K562 (cell line): Measurements from ENCODE around the gene ARL6IP1. TPM values are rescaled to one million over a fixed set of nuclear protein-coding genes. Genes with fewer than 3 reads are reported as not detected.
A peak's percentile ranks its signal among the peaks of the same experiment; 100 is the strongest.

Source experiments
- ATAC-seq: fragments of 200-7000 bp; cut with Tn5 transposase; 3 replicates; pipeline ENCODE4 v1.9.1; 2020; ENCODE audit warnings: moderate library complexity
- BruUV-seq: library from RNA; stranded (reverse); fragments of 400-500 nt; replicated peaks from 2 replicates; lab custom pipeline; 2021; lab: Mats Ljungman, UMichigan
- CTCF ChIA-PET: fragments of 300-600 bp; formaldehyde crosslinking; extraction: SDS; loops from one replicate; lab custom pipeline; 2021; ENCODE audit warnings: low intra/inter-chr PET ratio; lab: Yijun Ruan, JAX
- POLR2A ChIA-PET: fragments of 300-600, 350-650 bp; sonication (Branson Sonifier 250); formaldehyde crosslinking; extraction: SDS; loops from one replicate; lab custom pipeline; 2021; ENCODE audit warnings: antibody characterized with exemption, inconsistent platforms; lab: Yijun Ruan, JAX
- DNase-seq, 4 experiments: peaks; one replicate each; pipeline versions ENCODE4 v3.0.0 to v3.0.0-alpha.2; 2011 to 2018; ENCODE audit warnings: low spot score in 3 of 4, mixed read lengths in 3 of 4; ENCODE audit errors: extremely low read depth in 1 of 4
- FAIRE-seq: peaks from 2 replicates; lab custom pipeline; 2011; peaks lifted over from hg19 to GRCh38; lab: Jason Lieb, UNC
- H2AFZ ChIP-seq: 2 replicates; pipeline ENCODE4 v1.6.0; 2011; ENCODE audit warnings: low read depth, low read length, control low read depth, inconsistent platforms
- H3K27ac ChIP-seq: fragments of 200-600 bp; 3 replicates; pipeline ENCODE4 v1.8.0; 2011; ENCODE audit warnings: low read depth, mild to moderate bottlenecking, control low read depth, inconsistent platforms, low read length, moderate library complexity, mixed read lengths; ENCODE audit errors: extremely low read depth
- H3K27me3 ChIP-seq, 2 experiments: fragments of 300-600 bp in 1 of 2; 2 replicates in 1 of 2; 3 replicates in 1 of 2; pipeline versions ENCODE4 v1.6.0 to v1.8.0; 2011; ENCODE audit warnings: inconsistent platforms in 2 of 2, low read length in 2 of 2, mild to moderate bottlenecking in 1 of 2, mixed read lengths in 1 of 2, moderate library complexity in 1 of 2; ENCODE audit not compliant: control insufficient read depth in 2 of 2, insufficient read depth in 2 of 2
- H3K36me3 ChIP-seq: fragments of 300-600 bp; 3 replicates; pipeline ENCODE4 v1.8.0; 2011; ENCODE audit warnings: mild to moderate bottlenecking, low read length, inconsistent platforms; ENCODE audit not compliant: control insufficient read depth, insufficient read depth
- H3K4me1 ChIP-seq, 2 experiments: fragments of 200-600 bp in 1 of 2; replicated peaks in 1 of 2; 2 replicates in 1 of 2; 3 replicates in 1 of 2; pipeline versions ENCODE4 v1.5.1 to v1.8.0; 2011; ENCODE audit warnings: inconsistent platforms in 2 of 2, low read length in 2 of 2, mild to moderate bottlenecking in 1 of 2, mixed read lengths in 1 of 2, moderate library complexity in 1 of 2; ENCODE audit not compliant: control insufficient read depth in 2 of 2, insufficient read depth in 2 of 2
- H3K4me2 ChIP-seq: 2 replicates; pipeline ENCODE4 v1.6.1; 2011; ENCODE audit warnings: low read length, control low read depth, inconsistent platforms, mixed read lengths; ENCODE audit not compliant: insufficient read depth
- H3K4me3 ChIP-seq: fragments of 200-600 bp; sonication (generic), shearing (Covaris generic); 2 replicates; pipeline ENCODE4 v1.5.1; 2016; ENCODE audit warnings: control low read depth, inconsistent platforms
- H3K79me2 ChIP-seq: fragments of 200-600 bp; 3 replicates; pipeline ENCODE4 v1.8.0; 2011; ENCODE audit warnings: low read length, inconsistent platforms; ENCODE audit not compliant: control insufficient read depth, insufficient read depth
- H3K9ac ChIP-seq, 2 experiments: 2 replicates each; pipeline versions ENCODE4 v1.6.0 to v1.6.1; 2011; ENCODE audit warnings: low read depth in 2 of 2, low read length in 2 of 2, control low read depth in 1 of 2, inconsistent platforms in 1 of 2, mild to moderate bottlenecking in 1 of 2, mixed read lengths in 1 of 2; ENCODE audit not compliant: insufficient read depth in 1 of 2
- H3K9me1 ChIP-seq: one replicate; pipeline ENCODE4 v1.6.0; 2011; ENCODE audit warnings: inconsistent platforms, mild to moderate bottlenecking, low read length, moderate library complexity; ENCODE audit not compliant: control insufficient read depth, insufficient read depth
- H3K9me3 ChIP-seq: replicated peaks from 2 replicates; pipeline ENCODE4 v1.5.1; 2011; ENCODE audit warnings: low read depth, low read length, inconsistent platforms; ENCODE audit not compliant: control insufficient read depth, insufficient read depth
- H4K20me1 ChIP-seq: replicated peaks from 2 replicates; pipeline ENCODE4 v1.6.1; 2011; ENCODE audit warnings: low read length, inconsistent platforms, mixed read lengths; ENCODE audit not compliant: control insufficient read depth, insufficient read depth
- HDAC3 ChIP-seq: fragments of 450-650 bp; IDR thresholded peaks from 2 replicates; pipeline ENCODE4 v1.6.1; 2018; ENCODE audit warnings: borderline replicate concordance, mild to moderate bottlenecking, moderate library complexity; ENCODE audit not compliant: partially characterized antibody
- PRMT5 ChIP-seq: sonication (generic); formaldehyde crosslinking; IDR thresholded peaks from 2 replicates; pipeline ENCODE4 v1.5.0; 2020; ENCODE audit warnings: missing genetic modification reagents
- RBBP5 ChIP-seq: fragments of 200-600 bp; sonication (generic); IDR thresholded peaks from 2 replicates; pipeline ENCODE4 v1.6.1; 2012; ENCODE audit warnings: borderline replicate concordance, mild to moderate bottlenecking, low read length, control low read depth, inconsistent platforms; ENCODE audit not compliant: insufficient read depth, poor library complexity, severe bottlenecking
- SIN3A ChIP-seq, 2 experiments: fragments of 150-350 bp in 1 of 2; IDR thresholded peaks; 2 replicates each; pipeline ENCODE4 v1.6.1; 2011 to 2016; ENCODE audit warnings: borderline replicate concordance in 2 of 2, low read depth in 2 of 2, low read length in 2 of 2, mild to moderate bottlenecking in 2 of 2, moderate library complexity in 2 of 2; ENCODE audit not compliant: control insufficient read depth in 1 of 2
- ZZZ3 ChIP-seq: fragments of 450-650 bp; IDR thresholded peaks from 2 replicates; pipeline ENCODE4 v1.6.1; 2016; ENCODE audit warnings: antibody characterized with exemption, mild to moderate bottlenecking, moderate library complexity
- WGBS: fragments of 100-300 bp; shearing (Covaris generic); methylation state at CpG from one replicate; pipeline ENCODE4 v1.1.6; 2016; ENCODE audit warnings: low coverage, mixed read lengths; ENCODE audit not compliant: insufficient coverage; ENCODE audit errors: missing lambda C conversion rate; 5-methylcytosine and 5-hydroxymethylcytosine counted together
- in situ Hi-C: fragments of 300-500 bp; cut with MboI; formaldehyde crosslinking; loops from 4 replicates; pipeline ENCODE4 v1.15.0; 2018; ENCODE audit warnings: inconsistent platforms, mixed read lengths
- intact Hi-C: fragments of 100-400 bp; cut with micrococcal nuclease; formaldehyde crosslinking; loops from 2 replicates; pipeline ENCODE4 v1.14.2; 2022
- polyA plus RNA-seq, 8 experiments: library from polyadenylated mRNA; depleted of rRNA in 4 of 8; stranded (reverse) in 5 of 8; unstranded in 3 of 8; fragments of >200 nt; fragmentation: Nextera tagmentation in 2 of 8; fragmentation: Illumina TruSeq in 1 of 8; extraction: Ambion mirVana in 2 of 8; extraction: Trizol in 1 of 8; gene quantifications; 2 replicates each; pipeline versions ENCODE4 v1.2.1 to v1.2.3, GENCODE V29; 2011 to 2014; ENCODE audit warnings: inconsistent platforms in 1 of 8, missing spikeins in 1 of 8
- total RNA-seq, 7 experiments: library from RNA; depleted of rRNA in 6 of 7; stranded (reverse); fragments of >200 nt in 6 of 7; fragmentation: Illumina TruSeq in 2 of 7; extraction: Trizol in 2 of 7; gene quantifications; 2 replicates each; pipeline versions ENCODE4 v1.2.1 to v1.2.3, GENCODE V29; 2011 to 2021; ENCODE audit warnings: low replicate concordance in 1 of 7

The ARL6IP1 gene
- total and polyA plus RNA-seq, 9 of the 15 experiments (the other 6 are each of a cell fraction or from before 2014, with no cell fraction given): 102 to 391 (median 162) TPM

- no peaks in the 10 kb centered on the region for H3K9me1 ChIP-seq
- H3K36me3 ChIP-seq: peaks cover 52% of the 10 kb centered on the region
- no peak overlapping the region for H3K4me3 ChIP-seq
- CTCF ChIA-PET: no interaction called here
- H3K9ac ChIP-seq: no peak overlapping the region
- no peak for TF ChIP-seq HDAC3
- TF ChIP-seq ZZZ3: 0 out of 2 replicates have a peak, but pooled peaks have one; percentile 28
- no peak overlapping the region for H3K4me2 ChIP-seq
- H4K20me1 ChIP-seq: no peaks in the 10 kb centered on the region
- intact Hi-C loops (no loop called here), in situ Hi-C loops (no loop called here)
- H3K4me1 ChIP-seq: no peaks in the 10 kb centered on the region
- WGBS: 82% methylated on average over 4 of the region's 4 CpGs
- peak in 2 of 4 experiments; percentile 24 to 28 for DNase-seq
- H3K27ac ChIP-seq: no peak overlapping the region
- no peaks in the 10 kb centered on the region for H3K79me2 ChIP-seq
- POLR2A ChIA-PET: interaction anchor here (1.0 to 1.3 kb wide), 2 partner anchors 9 to 24 kb away, joined by 3 read pairs; no protein-coding TSS in a partner anchor
- H2AFZ ChIP-seq: no peak overlapping the region
- ATAC-seq: no peak
- no peak for FAIRE-seq
- no TSS peak for BruUV-seq
- no peaks in the 10 kb centered on the region for H3K9me3 ChIP-seq
- no peaks in the 10 kb centered on the region for H3K27me3 ChIP-seq
Measured at GRCh38 chr16:18827890-18828289, 26.5 kb upstream of the ARL6IP1 start.

DNA sequence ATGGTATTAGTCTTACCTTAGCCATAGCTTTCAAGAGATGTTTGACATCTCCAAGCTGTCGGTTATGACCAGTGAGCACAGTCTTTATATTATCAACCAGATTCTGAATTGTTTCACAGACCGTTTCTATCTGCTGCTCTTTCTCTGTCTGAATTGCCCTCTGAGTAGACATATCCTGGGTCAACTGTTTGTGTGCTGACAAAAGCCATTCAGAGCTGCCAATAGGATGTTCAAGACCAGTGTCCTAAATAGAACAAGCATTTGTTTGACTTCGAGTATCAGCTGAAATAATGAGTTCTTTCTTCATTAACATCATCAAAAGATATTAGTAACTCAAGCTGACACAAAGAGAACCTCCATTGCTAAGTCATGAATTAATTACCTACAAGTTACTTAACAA, 14.9 kb upstream of the ARL6IP1 start:
- BruUV-seq: no TSS peak
- Histone ChIP-seq H3K4me3 (no peak overlapping the region), H3K4me2 (no peak overlapping the region), H3K9me3 (no peaks in the 10 kb centered on the region), H3K9me1 (no peaks in the 10 kb centered on the region), H2AFZ (no peak overlapping the region), H3K4me1 (no peaks in the 10 kb centered on the region), H3K27me3 (no peaks in the 10 kb centered on the region), H4K20me1 (no peaks in the 10 kb centered on the region), H3K36me3 (peaks cover 83% of the 10 kb centered on the region), H3K9ac (no peak overlapping the region), H3K27ac (no peak overlapping the region), H3K79me2 (no peaks in the 10 kb centered on the region)
- POLR2A ChIA-PET: interaction anchor here (1.6 to 5.6 kb wide), 2 partner anchors 13 to 15 kb away, joined by 4 to 30 read pairs; partner anchors contain the start of gene ARL6IP1
- CTCF ChIA-PET: no interaction called here
- WGBS: 82% methylated on average over 3 of the region's 3 CpGs
- FAIRE-seq (no peak), ATAC-seq (no peak), DNase-seq (no peak)
- TF ChIP-seq RBBP5 (no peak), SIN3A (IDR thresholded peaks at IDR 0.05; ENCODE audit: borderline replicate concordance in 2 of 2, control insufficient read depth in 1 of 2, low read depth in 2 of 2, low read length in 2 of 2) (no peak), PRMT5 (no peak)
- intact Hi-C loops (no loop called here), in situ Hi-C loops (no loop called here)
